NK-92 (cell line): ENCODE measurements around the gene MAPK8IP2.

Experiments used
- DNase-seq: peaks from one replicate; lab custom pipeline; 2025; ENCODE audit not compliant: unreplicated experiment; lab: John Stamatoyannopoulos, UW

The MAPK8IP2 gene

GRCh38 chr22:50575426-50575941 is 25.1 kb upstream of the MAPK8IP2 start:
- no peak for DNase-seq

GRCh38 chr22:50576070-50576469 is 24.5 kb upstream of the MAPK8IP2 start:
- DNase-seq: no peak

GRCh38 chr22:50576806-50577696 is 23.5 kb upstream of the MAPK8IP2 start:
- DNase-seq: no peak

- no peak for DNase-seq
Observed at GRCh38 chr22:50577697-50577986, 23.0 kb upstream of the MAPK8IP2 start.

GRCh38 chr22:50577987-50578775 is 22.4 kb upstream of the MAPK8IP2 start, which contains the start of gene CPT1B:
Gene CPT1B, minus strand, starts transcription at chr22:50578427. Its CDS starts 512 bp downstream, at chr22:50577915.
- no peak for DNase-seq

GRCh38 chr22:50578776-50579310 is 21.8 kb upstream of the MAPK8IP2 start:
- DNase-seq: no peak

GRCh38 chr22:50579752-50580151 is 20.8 kb upstream of the MAPK8IP2 start:
- DNase-seq: no peak

GRCh38 chr22:50581031-50581949 is 19.3 kb upstream of the MAPK8IP2 start:
- no peak for DNase-seq

- DNase-seq: no peak
Observed at GRCh38 chr22:50581950-50582492, 18.6 kb upstream of the MAPK8IP2 start.

- peak; percentile 71 for DNase-seq
Observed at GRCh38 chr22:50582493-50583293, 17.9 kb upstream of the MAPK8IP2 start, which contains the start of gene CHKB. Gene CHKB, minus strand, starts transcription at chr22:50582849. Its CDS starts 68 bp downstream, at chr22:50582781.

GRCh38 chr22:50583294-50583861 is 17.2 kb upstream of the MAPK8IP2 start:
- DNase-seq: no peak

- no peak for DNase-seq
Observed at GRCh38 chr22:50584106-50585096, 16.2 kb upstream of the MAPK8IP2 start.

- no peak for DNase-seq
Observed at GRCh38 chr22:50585238-50585637, 15.4 kb upstream of the MAPK8IP2 start.

- DNase-seq: no peak
Observed at GRCh38 chr22:50585781-50586180, 14.8 kb upstream of the MAPK8IP2 start.

- no peak for DNase-seq
Observed at GRCh38 chr22:50586416-50586815, 14.2 kb upstream of the MAPK8IP2 start.

GRCh38 chr22:50587407-50587806 is 13.2 kb upstream of the MAPK8IP2 start:
- DNase-seq: no peak

GRCh38 chr22:50595189-50595588 is 5.4 kb upstream of the MAPK8IP2 start:
- no peak for DNase-seq

- DNase-seq: no peak
Observed at GRCh38 chr22:50597097-50597496, 3.5 kb upstream of the MAPK8IP2 start.
